Thyroid gland (tissue), 4 donors: ENCODE data around the gene LPP.

Experiments used
- POLR2A ChIP-seq, 2 donors: fragments of 450-650 bp; IDR thresholded peaks; one replicate each; pipeline ENCODE4 v1.6.1; 2017; ENCODE audit warnings: antibody characterized with exemption in 2 of 2, mild to moderate bottlenecking in 2 of 2, moderate library complexity in 1 of 2
- TF ChIP-seq, protein P1 (sequence below), 6 experiments: fragments of 200-600 bp in 3 of 6; fragments of 450-650 bp in 3 of 6; sonication (generic) in 3 of 6; IDR thresholded peaks; one replicate each; pipeline ENCODE4 v1.5.1; 2016 to 2019; ENCODE audit warnings: antibody characterized with exemption in 6 of 6, mild to moderate bottlenecking in 2 of 6, inconsistent platforms in 1 of 6, moderate library complexity in 1 of 6

DNA sequence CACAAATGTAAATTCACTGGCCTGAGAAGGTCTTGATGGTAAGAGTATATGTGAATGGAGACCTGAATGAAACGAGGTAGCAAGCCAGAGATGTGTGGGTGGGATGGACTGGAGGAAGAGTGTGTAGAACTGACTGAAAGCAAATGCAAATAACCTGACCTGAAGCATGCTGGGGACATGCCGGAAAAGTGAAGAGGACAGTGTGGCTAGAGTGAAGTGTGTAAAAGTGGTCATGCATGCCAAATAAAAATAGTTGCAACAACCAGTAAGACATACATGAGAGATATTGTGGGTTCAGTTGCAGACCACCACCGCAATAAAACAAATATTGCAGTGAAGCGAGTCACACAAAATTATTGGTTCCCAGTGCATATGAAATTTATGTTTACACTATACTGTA lies 82.3 kb downstream of the LPP start:
- no peak for TF ChIP-seq POLR2A (IDR thresholded peaks at IDR 0.05)
- TF ChIP-seq, protein P1, sequence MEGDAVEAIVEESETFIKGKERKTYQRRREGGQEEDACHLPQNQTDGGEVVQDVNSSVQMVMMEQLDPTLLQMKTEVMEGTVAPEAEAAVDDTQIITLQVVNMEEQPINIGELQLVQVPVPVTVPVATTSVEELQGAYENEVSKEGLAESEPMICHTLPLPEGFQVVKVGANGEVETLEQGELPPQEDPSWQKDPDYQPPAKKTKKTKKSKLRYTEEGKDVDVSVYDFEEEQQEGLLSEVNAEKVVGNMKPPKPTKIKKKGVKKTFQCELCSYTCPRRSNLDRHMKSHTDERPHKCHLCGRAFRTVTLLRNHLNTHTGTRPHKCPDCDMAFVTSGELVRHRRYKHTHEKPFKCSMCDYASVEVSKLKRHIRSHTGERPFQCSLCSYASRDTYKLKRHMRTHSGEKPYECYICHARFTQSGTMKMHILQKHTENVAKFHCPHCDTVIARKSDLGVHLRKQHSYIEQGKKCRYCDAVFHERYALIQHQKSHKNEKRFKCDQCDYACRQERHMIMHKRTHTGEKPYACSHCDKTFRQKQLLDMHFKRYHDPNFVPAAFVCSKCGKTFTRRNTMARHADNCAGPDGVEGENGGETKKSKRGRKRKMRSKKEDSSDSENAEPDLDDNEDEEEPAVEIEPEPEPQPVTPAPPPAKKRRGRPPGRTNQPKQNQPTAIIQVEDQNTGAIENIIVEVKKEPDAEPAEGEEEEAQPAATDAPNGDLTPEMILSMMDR (IDR thresholded peaks at IDR 0.05): no peak
